SK-N-SH treated with all-trans-retinoic acid at 6 μM for 48 hours (cell line): ENCODE measurements around the gene APPBP2.
"Not testable (repeated sequence)": the region's sequence is repeated elsewhere in the genome, so short reads cannot be mapped to it uniquely, and the experiment has no call there.

Experiments
- CSRNP3 ChIP-seq: fragments of 250-450 bp; sonication (Bioruptor Pico); IDR thresholded peaks from 2 replicates; pipeline ENCODE4 v1.5.1; 2021; ENCODE audit warnings: mild to moderate bottlenecking, moderate library complexity
- PATZ1 ChIP-seq: fragments of 250-450 bp; sonication (Bioruptor Pico); IDR thresholded peaks from 2 replicates; pipeline ENCODE4 v1.8.0; 2020; ENCODE audit warnings: mild to moderate bottlenecking, moderate library complexity, borderline replicate concordance
- TSHZ2 ChIP-seq: fragments of 250-450 bp; sonication (Bioruptor Pico); IDR thresholded peaks from 2 replicates; pipeline ENCODE4 v1.5.0; 2020; ENCODE audit warnings: mild to moderate bottlenecking, moderate library complexity

GRCh38 chr17:60419003-60419402 is 107.0 kb downstream of the APPBP2 start:
- TF ChIP-seq TSHZ2; CSRNP3; PATZ1 (CRISPR knock-in tag): not testable (repeated sequence)
